Measurements from ENCODE around the gene SHQ1. TPM values are rescaled to one million over a fixed set of nuclear protein-coding genes. Genes with fewer than 3 reads are reported as not detected.

Gene SHQ1
- total RNA-seq, 1 experiment from 2014 or later: 27.6 TPM

GRCh38 chr3:72739531-72740466, 108.4 kb downstream of the SHQ1 start:
- ATAC-seq: no peak

More at GRCh38 chr3:72739531-72740466, 108.4 kb downstream of the SHQ1 start:
- intact Hi-C loops (cut with micrococcal nuclease): no loop called here
- Histone ChIP-seq H3K4me2 (ENCODE audit: low read length) (no peak overlapping the region), H3K4me3 (replicated peaks in 1 of 2; ENCODE audit: low read depth in 1 of 2, low read length in 2 of 2) (no peak overlapping the region), H3K4me1 (ENCODE audit: control insufficient read depth in 1 of 2, insufficient read depth in 2 of 2, low read length in 2 of 2) (peaks cover 0 to 7% of the 10 kb centered on the region in 2 experiments; a peak in 1 of 4 replicates), H3K27me3 (ENCODE audit: insufficient read depth, low read length) (no peaks in the 10 kb centered on the region), H3K9ac (ENCODE audit: low read length) (no peak overlapping the region), H3K9me3 (ENCODE audit: control insufficient read depth in 1 of 2, insufficient read depth in 1 of 2, low read depth in 1 of 2, low read length in 2 of 2) (no peaks in the 10 kb centered on the region), H3K9me2 (ENCODE audit: insufficient read depth) (no peaks in the 10 kb centered on the region), H3K27ac (ENCODE audit: low read depth, low read length) (no peak overlapping the region), H3K36me3 (ENCODE audit: control insufficient read depth in 1 of 2, insufficient read depth in 2 of 2, low read length in 2 of 2) (no peaks in the 10 kb centered on the region), H2AFZ (ENCODE audit: low read depth, low read length, poor library complexity, severe bottlenecking) (no peak overlapping the region), H4K20me1 (ENCODE audit: insufficient read depth) (no peaks in the 10 kb centered on the region), H3K79me2 (ENCODE audit: insufficient read depth, low read length) (no peaks in the 10 kb centered on the region)
- ChIA-PET POLR2A (no interaction called here), RAD21 (ENCODE audit: low non-redundant PET in 1 of 2, low total read pairs in 2 of 2, uncharacterized antibody in 2 of 2, unreplicated experiment in 2 of 2) (no interaction called here), CTCF (interaction anchor here (0.6 to 1.1 kb wide), 2 partner anchors 44 to 73 kb away, joined by 3 read pairs; no protein-coding TSS in a partner anchor)
- DNase-seq (ENCODE audit: low read depth, low spot score): no peak
- no TSS peak for BruUV-seq (replicated peaks)
- TF ChIP-seq CEBPB (IDR thresholded peaks at IDR 0.05; ENCODE audit: low read depth) (no peak), EZH2 (IDR thresholded peaks at IDR 0.05) (no peak), TCF7L2 (IDR thresholded peaks at IDR 0.05; ENCODE audit: borderline replicate concordance, extremely low read depth, insufficient read depth, insufficient read length) (no peak), POLR2A (IDR thresholded peaks at IDR 0.05; ENCODE audit: borderline replicate concordance, extremely low read depth, insufficient read depth, insufficient read length) (no peak), SIN3A (IDR thresholded peaks at IDR 0.05; ENCODE audit: low read depth) (no peak), ZBTB33 (IDR thresholded peaks at IDR 0.05; ENCODE audit: extremely low read depth, insufficient replicate concordance, low read length) (no peak), FOSL1 (IDR thresholded peaks at IDR 0.05; ENCODE audit: low read depth) (no peak), EGR1 (IDR thresholded peaks at IDR 0.05; ENCODE audit: low read depth) (no peak), ZFX (IDR thresholded peaks at IDR 0.05) (no peak), ELF1 (IDR thresholded peaks at IDR 0.05; ENCODE audit: borderline replicate concordance, low read depth) (no peak), SP1 (IDR thresholded peaks at IDR 0.05; ENCODE audit: low read depth) (no peak), YY1 (IDR thresholded peaks at IDR 0.05; ENCODE audit: extremely low read depth, insufficient replicate concordance, low read depth, low read length) (no peak), POLR2AphosphoS5 (IDR thresholded peaks at IDR 0.05; ENCODE audit: low read depth, low read length) (no peak), SRF (IDR thresholded peaks at IDR 0.05; ENCODE audit: low read depth) (no peak), CBX3 (IDR thresholded peaks at IDR 0.05; ENCODE audit: low read depth) (no peak), RAD21 (IDR thresholded peaks at IDR 0.05; ENCODE audit: low read depth) (no peak), JUND (IDR thresholded peaks at IDR 0.05) (no peak)
- TF ChIP-seq, protein P1, sequence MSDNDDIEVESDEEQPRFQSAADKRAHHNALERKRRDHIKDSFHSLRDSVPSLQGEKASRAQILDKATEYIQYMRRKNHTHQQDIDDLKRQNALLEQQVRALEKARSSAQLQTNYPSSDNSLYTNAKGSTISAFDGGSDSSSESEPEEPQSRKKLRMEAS (IDR thresholded peaks at IDR 0.05): no peak
- TF ChIP-seq, protein P2, sequence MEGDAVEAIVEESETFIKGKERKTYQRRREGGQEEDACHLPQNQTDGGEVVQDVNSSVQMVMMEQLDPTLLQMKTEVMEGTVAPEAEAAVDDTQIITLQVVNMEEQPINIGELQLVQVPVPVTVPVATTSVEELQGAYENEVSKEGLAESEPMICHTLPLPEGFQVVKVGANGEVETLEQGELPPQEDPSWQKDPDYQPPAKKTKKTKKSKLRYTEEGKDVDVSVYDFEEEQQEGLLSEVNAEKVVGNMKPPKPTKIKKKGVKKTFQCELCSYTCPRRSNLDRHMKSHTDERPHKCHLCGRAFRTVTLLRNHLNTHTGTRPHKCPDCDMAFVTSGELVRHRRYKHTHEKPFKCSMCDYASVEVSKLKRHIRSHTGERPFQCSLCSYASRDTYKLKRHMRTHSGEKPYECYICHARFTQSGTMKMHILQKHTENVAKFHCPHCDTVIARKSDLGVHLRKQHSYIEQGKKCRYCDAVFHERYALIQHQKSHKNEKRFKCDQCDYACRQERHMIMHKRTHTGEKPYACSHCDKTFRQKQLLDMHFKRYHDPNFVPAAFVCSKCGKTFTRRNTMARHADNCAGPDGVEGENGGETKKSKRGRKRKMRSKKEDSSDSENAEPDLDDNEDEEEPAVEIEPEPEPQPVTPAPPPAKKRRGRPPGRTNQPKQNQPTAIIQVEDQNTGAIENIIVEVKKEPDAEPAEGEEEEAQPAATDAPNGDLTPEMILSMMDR (IDR thresholded peaks at IDR 0.05 in 2 of 3, conservative IDR thresholded peaks at IDR 0.05 in 1 of 3; ENCODE audit: borderline replicate concordance in 1 of 3, insufficient read depth in 1 of 3, low read depth in 2 of 3, low read length in 2 of 3): no peak
- TF ChIP-seq, protein P3, sequence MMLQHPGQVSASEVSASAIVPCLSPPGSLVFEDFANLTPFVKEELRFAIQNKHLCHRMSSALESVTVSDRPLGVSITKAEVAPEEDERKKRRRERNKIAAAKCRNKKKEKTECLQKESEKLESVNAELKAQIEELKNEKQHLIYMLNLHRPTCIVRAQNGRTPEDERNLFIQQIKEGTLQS (IDR thresholded peaks at IDR 0.05): no peak

All from HCT116 (cell line).